Peyer's patch (tissue), 4 donors: Measurements from ENCODE around the gene ATP12A.

Experiments
- CTCF ChIP-seq, 6 experiments: fragments of 450-650 bp in 4 of 6; fragments of 200-600 bp in 2 of 6; sonication (generic) in 1 of 6; IDR thresholded peaks; one replicate each; pipeline ENCODE4 v1.5.1; 2017 to 2019; ENCODE audit warnings: antibody characterized with exemption in 6 of 6, mild to moderate bottlenecking in 3 of 6, moderate library complexity in 1 of 6
- POLR2A ChIP-seq, 2 donors: fragments of 450-650 bp; IDR thresholded peaks; one replicate each; pipeline ENCODE4 v1.5.1; 2017; ENCODE audit warnings: antibody characterized with exemption in 2 of 2, mild to moderate bottlenecking in 2 of 2, moderate library complexity in 2 of 2

- TF ChIP-seq CTCF (IDR thresholded peaks at IDR 0.05) (no peak), POLR2A (IDR thresholded peaks at IDR 0.05) (no peak)
These were observed 16.6 kb upstream of the ATP12A start for GRCh38 chr13:24663586-24663985.
